Stomach (tissue), 9 donors: ENCODE results near the gene ZNF106. TPM values are rescaled to one million over a fixed set of nuclear protein-coding genes. Genes with fewer than 3 reads are reported as not detected.
A peak's percentile ranks its signal among the peaks of the same experiment; 100 is the strongest.

Source experiments
- DNase-seq, 2 donors: peaks; one replicate each; pipeline versions ENCODE4 v3.0.0 to v3.0.0-alpha.2; 2013 to 2019
- H3K27ac ChIP-seq, 5 donors: fragments of 200-600 bp in 4 of 5; sonication (generic) in 4 of 5; one replicate each; pipeline ENCODE4 v1.5.1; 2013 to 2019; ENCODE audit warnings: mild to moderate bottlenecking in 1 of 5, moderate library complexity in 1 of 5
- H3K27me3 ChIP-seq, 3 donors: fragments of 200-600 bp; sonication (generic); one replicate each; pipeline ENCODE4 v1.5.1; 2017 to 2019; ENCODE audit warnings: mixed run types in 1 of 3
- H3K36me3 ChIP-seq, 4 donors: fragments of 200-600 bp; sonication (generic); 1 replicate in 3 of 4; 2 replicates in 1 of 4; pipeline ENCODE4 v1.5.1; 2016 to 2019
- H3K4me1 ChIP-seq, 4 donors: fragments of 200-600 bp; sonication (generic); one replicate each; pipeline ENCODE4 v1.5.1; 2016 to 2019
- H3K4me3 ChIP-seq, 4 donors: fragments of 200-600 bp; sonication (generic) in 3 of 4; one replicate each; pipeline ENCODE4 v1.5.1; 2016 to 2019; ENCODE audit warnings: mild to moderate bottlenecking in 1 of 4
- H3K9me3 ChIP-seq, 4 donors: fragments of 200-600 bp; sonication (generic); one replicate each; pipeline ENCODE4 v1.5.1; 2016 to 2019
- CTCF ChIP-seq, 7 experiments: fragments of 450-650 bp in 4 of 7; fragments of 200-600 bp in 3 of 7; sonication (generic) in 3 of 7; IDR thresholded peaks; one replicate each; pipeline ENCODE4 v1.5.1; 2016 to 2019; ENCODE audit warnings: antibody characterized with exemption in 7 of 7, control low read depth in 2 of 7, mild to moderate bottlenecking in 1 of 7
- EP300 ChIP-seq: sonication (generic); formaldehyde crosslinking; IDR thresholded peaks from one replicate; pipeline ENCODE4 v1.6.1; 2017; ENCODE audit warnings: antibody characterized with exemption
- POLR2A ChIP-seq, 4 donors: fragments of 450-650 bp; IDR thresholded peaks; one replicate each; pipeline ENCODE4 v1.6.1; 2016; ENCODE audit warnings: antibody characterized with exemption in 4 of 4, control low read depth in 2 of 4, mild to moderate bottlenecking in 1 of 4, moderate library complexity in 1 of 4
- POLR2AphosphoS5 ChIP-seq, 3 donors: sonication (generic); formaldehyde crosslinking; IDR thresholded peaks; one replicate each; pipeline ENCODE4 v1.6.1; 2016; ENCODE audit warnings: antibody characterized with exemption in 3 of 3
- WGBS, 5 donors: extraction: QIAGEN DNeasy Blood & Tissue Kit in 3 of 5; methylation state at CpG; one replicate each; pipeline versions ENCODE4 v1.1.5 to v1.1.7; 2013 to 2018; 5-methylcytosine and 5-hydroxymethylcytosine counted together
- intact Hi-C: fragments of 100-400 bp; cut with DNase I; formaldehyde crosslinking; loops from one replicate; pipeline ENCODE4 v1.15.1; 2023; ENCODE audit warnings: low total_unique reads
- polyA plus RNA-seq, 3 donors: library from polyadenylated mRNA; stranded (reverse); fragments of 200-250 nt; gene quantifications; one replicate each; pipeline ENCODE4 v1.2.3, GENCODE V29; 2013
- total RNA-seq, 5 donors: library from RNA; depleted of rRNA; stranded (reverse); fragments of >200 nt; gene quantifications; one replicate each; pipeline versions ENCODE4 v1.1.0 to v1.2.3, GENCODE V29; 2014 to 2016
- donor health status: healthy with polysubstance abuse.
- donor health status: Bipolar disorder and iron deficiency.
- donor health status: healthy.

Gene ZNF106
- total and polyA plus RNA-seq, 8 donors, result 4.5 to 238 (median 41.9) TPM

- Histone ChIP-seq H3K27me3 (no peaks in the 10 kb centered on the region), H3K27ac (no peak overlapping the region), H3K36me3 (peaks cover 0 to 18% (median 8%) of the 10 kb centered on the region in 4 donors), H3K4me3 (no peak overlapping the region), H3K9me3 (no peaks in the 10 kb centered on the region), H3K4me1 (no peaks in the 10 kb centered on the region)
- peak; percentile 9 to 91 for DNase-seq
- 59 to 67% (median 63%) methylated on average over 10 to 11 of the region's 11 CpGs for WGBS, 5 donors
- intact Hi-C loops, result no loop called here
- no peak for TF ChIP-seq CTCF (IDR thresholded peaks at IDR 0.05)
- no peak for TF ChIP-seq EP300
- no peak for TF ChIP-seq POLR2AphosphoS5 (IDR thresholded peaks at IDR 0.05)
- TF ChIP-seq POLR2A (IDR thresholded peaks at IDR 0.05), result no peak
These were observed 98.5 kb downstream of the ZNF106 start for GRCh38 chr15:42392309-42393024.

- no peaks in the 10 kb centered on the region for H3K4me1 ChIP-seq
- no peaks in the 10 kb centered on the region for H3K27me3 ChIP-seq
- H3K4me3 ChIP-seq, result no peak overlapping the region
- no peaks in the 10 kb centered on the region for H3K9me3 ChIP-seq
- no peak overlapping the region for H3K27ac ChIP-seq
- no peak for DNase-seq
- 83 to 91% (median 86%) methylated on average over 8 of the region's 8 CpGs for WGBS, 5 donors
- TF ChIP-seq CTCF (IDR thresholded peaks at IDR 0.05) (no peak), EP300 (no peak), POLR2A (IDR thresholded peaks at IDR 0.05) (no peak), POLR2AphosphoS5 (IDR thresholded peaks at IDR 0.05) (no peak)
- H3K36me3 ChIP-seq, result peaks cover 0 to 27% (median 6%) of the 10 kb centered on the region in 4 donors
- intact Hi-C loops, result no loop called here
These were observed 103.3 kb downstream of the ZNF106 start for GRCh38 chr15:42387603-42388002.

- intact Hi-C loops, result no loop called here
- 79 to 89% (median 85%) methylated on average over 11 to 12 of the region's 12 CpGs for WGBS, 5 donors
- H3K27ac ChIP-seq, result no peak overlapping the region
- no peaks in the 10 kb centered on the region for H3K27me3 ChIP-seq
- no peak for TF ChIP-seq POLR2A (IDR thresholded peaks at IDR 0.05)
- H3K4me1 ChIP-seq, result no peaks in the 10 kb centered on the region
- peaks cover 0 to 27% (median 6%) of the 10 kb centered on the region in 4 donors for H3K36me3 ChIP-seq
- DNase-seq, result peak in 1 of 2 donors; percentile 37
- H3K9me3 ChIP-seq, result no peaks in the 10 kb centered on the region
- H3K4me3 ChIP-seq, result no peak overlapping the region
These were observed 104.8 kb downstream of the ZNF106 start for GRCh38 chr15:42385980-42386700.

- DNase-seq, result peak; percentile 31 to 71
- WGBS, 5 donors, result 33 to 54% (median 38%) methylated on average over 5 of the region's 5 CpGs
- Histone ChIP-seq H3K36me3 (peaks cover 0 to 27% (median 6%) of the 10 kb centered on the region in 4 donors), H3K9me3 (no peaks in the 10 kb centered on the region), H3K27ac (no peak overlapping the region), H3K27me3 (no peaks in the 10 kb centered on the region), H3K4me1 (no peaks in the 10 kb centered on the region), H3K4me3 (no peak overlapping the region)
- intact Hi-C loops, result no loop called here
- TF ChIP-seq CTCF (IDR thresholded peaks at IDR 0.05) (peak in 2 of 7 experiments; percentile 14 to 37), POLR2A (IDR thresholded peaks at IDR 0.05) (no peak), POLR2AphosphoS5 (IDR thresholded peaks at IDR 0.05) (no peak), EP300 (no peak)
These were observed 105.5 kb downstream of the ZNF106 start for GRCh38 chr15:42385206-42385979.
